ENCODE measurements around the gene RXRA. TPM values are rescaled to one million over a fixed set of nuclear protein-coding genes. Genes with fewer than 3 reads are reported as not detected.
A peak's percentile ranks its signal among the peaks of the same experiment; 100 is the strongest.

The RXRA gene
- total RNA-seq, 1 donor from 2014 or later = 33.4 TPM

- Histone ChIP-seq H4K20me1 (ENCODE audit: insufficient read depth, low read length) (no peaks in the 10 kb centered on the region), H3K4me2 (ENCODE audit: low read length) (peak overlapping the region; percentile 7), H3K4me1 (ENCODE audit: insufficient read depth, low read length) (peaks cover 47% of the 10 kb centered on the region), H3K9me3 (ENCODE audit: insufficient read depth, low read depth, low read length) (peaks cover 7% of the 10 kb centered on the region), H3K27ac (ENCODE audit: low read depth, low read length) (peak overlapping the region; percentile 97), H3K79me2 (ENCODE audit: insufficient read depth, low read length) (no peaks in the 10 kb centered on the region), H3K27me3 (ENCODE audit: insufficient read depth, low read length) (no peaks in the 10 kb centered on the region), H2AFZ (ENCODE audit: low read depth, low read length) (peak overlapping the region; percentile 1), H3K36me3 (ENCODE audit: insufficient read depth, low read length) (no peaks in the 10 kb centered on the region), H3K4me3 (ENCODE audit: insufficient read depth, low read depth, low read length) (no peak overlapping the region), H3K9ac (ENCODE audit: low read length) (peak overlapping the region; percentile 71)
- no peak for TF ChIP-seq EZH2 (IDR thresholded peaks at IDR 0.05; ENCODE audit: insufficient read depth, low read length)
- no peak for TF ChIP-seq CTCF (IDR thresholded peaks at IDR 0.05; ENCODE audit: insufficient read depth, low read depth, low read length)
- Mint-ChIP-seq H3K9me3 (ENCODE audit: unreplicated experiment) (no peaks in the 10 kb centered on the region), H3K4me1 (ENCODE audit: low read depth, unreplicated experiment) (peaks cover 21% of the 10 kb centered on the region), H3K36me3 (ENCODE audit: low read depth, unreplicated experiment) (peaks cover 3% of the 10 kb centered on the region), H3K27ac (ENCODE audit: unreplicated experiment) (peak overlapping the region; percentile 91), H3K4me3 (ENCODE audit: unreplicated experiment) (no peak overlapping the region), H3K27me3 (ENCODE audit: low read depth, unreplicated experiment) (no peaks in the 10 kb centered on the region)
- DNase-seq (ENCODE audit: low read depth) (no peak), FAIRE-seq (no peak)
Observed at GRCh38 chr9:134456756-134457305, 130.6 kb downstream of the RXRA start.

GRCh38 chr9:134457321-134458206 lies 131.3 kb downstream of the RXRA start:
- peaks cover 3% of the 10 kb centered on the region for H3K36me3 Mint-ChIP-seq (ENCODE audit: low read depth, unreplicated experiment)
- Histone ChIP-seq H3K27ac (ENCODE audit: low read depth, low read length) (peak overlapping the region; percentile 97), H3K9ac (ENCODE audit: low read length) (peak overlapping the region; percentile 71)

More at GRCh38 chr9:134457321-134458206, 131.3 kb downstream of the RXRA start:
- Mint-ChIP-seq H3K4me3 (ENCODE audit: unreplicated experiment) (no peak overlapping the region), H3K4me1 (ENCODE audit: low read depth, unreplicated experiment) (peaks cover 23% of the 10 kb centered on the region), H3K9me3 (ENCODE audit: unreplicated experiment) (no peaks in the 10 kb centered on the region), H3K27ac (ENCODE audit: unreplicated experiment) (peak overlapping the region; percentile 91), H3K27me3 (ENCODE audit: low read depth, unreplicated experiment) (no peaks in the 10 kb centered on the region)
- peaks cover 47% of the 10 kb centered on the region for H3K4me1 ChIP-seq (ENCODE audit: insufficient read depth, low read length)
- no peaks in the 10 kb centered on the region for H3K79me2 ChIP-seq (ENCODE audit: insufficient read depth, low read length)
- H3K4me3 ChIP-seq (ENCODE audit: insufficient read depth, low read depth, low read length) = no peak overlapping the region
- H3K36me3 ChIP-seq (ENCODE audit: insufficient read depth, low read length) = no peaks in the 10 kb centered on the region
- peak overlapping the region; percentile 39 for H3K4me2 ChIP-seq (ENCODE audit: low read length)
- TF ChIP-seq CTCF (IDR thresholded peaks at IDR 0.05; ENCODE audit: insufficient read depth, low read depth, low read length) (no peak), EZH2 (IDR thresholded peaks at IDR 0.05; ENCODE audit: insufficient read depth, low read length) (no peak)
- no peak for FAIRE-seq
- DNase-seq (ENCODE audit: low read depth) = no peak
- H3K9me3 ChIP-seq (ENCODE audit: insufficient read depth, low read depth, low read length) = peaks cover 11% of the 10 kb centered on the region
- H4K20me1 ChIP-seq (ENCODE audit: insufficient read depth, low read length) = no peaks in the 10 kb centered on the region
- no peak overlapping the region for H2AFZ ChIP-seq (ENCODE audit: low read depth, low read length)
- no peaks in the 10 kb centered on the region for H3K27me3 ChIP-seq (ENCODE audit: insufficient read depth, low read length)

All from astrocyte (in vitro differentiated cells and primary cell).